HEK293 (cell line): ENCODE measurements around the gene LCA5L.

Experiments used
- GLI2 ChIP-seq: fragments of 450-650 bp; formaldehyde crosslinking; IDR thresholded peaks from 2 replicates; pipeline ENCODE4; 2017; ENCODE audit warnings: missing biosample characterization, missing genetic modification characterization, low read depth, borderline replicate concordance
- GLIS2 ChIP-seq: fragments of 450-650 bp; formaldehyde crosslinking; IDR thresholded peaks from 2 replicates; pipeline ENCODE4 v1.5.1; 2016; ENCODE audit warnings: missing biosample characterization, missing genetic modification characterization
- KLF17 ChIP-seq: fragments of 450-650 bp; formaldehyde crosslinking; IDR thresholded peaks from 2 replicates; pipeline ENCODE4 v1.5.1; 2016; ENCODE audit warnings: missing biosample characterization, missing genetic modification characterization
- SETDB1 ChIP-seq: IDR thresholded peaks from one replicate; pipeline ENCODE4 v1.6.1; 2017; ENCODE audit warnings: mild to moderate bottlenecking, low read length, moderate library complexity, mixed read lengths; ENCODE audit not compliant: insufficient read length
- ZBTB1 ChIP-seq: fragments of 450-650 bp; formaldehyde crosslinking; IDR thresholded peaks from 2 replicates; pipeline ENCODE4 v1.5.1; 2016; ENCODE audit warnings: missing biosample characterization, missing genetic modification characterization
- ZBTB10 ChIP-seq: fragments of 450-650 bp; formaldehyde crosslinking; IDR thresholded peaks from 2 replicates; pipeline ENCODE4 v1.5.1; 2016; ENCODE audit warnings: missing biosample characterization, missing genetic modification characterization
- ZFP3 ChIP-seq: fragments of 450-650 bp; formaldehyde crosslinking; IDR thresholded peaks from 2 replicates; pipeline ENCODE4 v1.5.1; 2016; ENCODE audit warnings: low read depth, missing biosample characterization, missing genetic modification characterization
- ZFP37 ChIP-seq: fragments of 450-650 bp; formaldehyde crosslinking; IDR thresholded peaks from 2 replicates; pipeline ENCODE4 v1.5.1; 2016; ENCODE audit warnings: missing biosample characterization, missing genetic modification characterization
- ZNF10 ChIP-seq: fragments of 450-650 bp; formaldehyde crosslinking; IDR thresholded peaks from 2 replicates; pipeline ENCODE4 v1.5.1; 2017; ENCODE audit warnings: missing biosample characterization, missing genetic modification characterization
- ZNF121 ChIP-seq: fragments of 450-650 bp; formaldehyde crosslinking; IDR thresholded peaks from 2 replicates; pipeline ENCODE4 v1.5.1; 2016; ENCODE audit warnings: missing biosample characterization, missing genetic modification characterization
- ZNF184 ChIP-seq: fragments of 450-650 bp; IDR thresholded peaks from 2 replicates; pipeline ENCODE4 v1.5.1; 2018; ENCODE audit warnings: missing biosample characterization, mild to moderate bottlenecking, missing genetic modification characterization
- ZNF513 ChIP-seq: fragments of 450-650 bp; IDR thresholded peaks from 2 replicates; pipeline ENCODE4 v1.5.1; 2018; ENCODE audit warnings: missing biosample characterization, missing genetic modification characterization
- ZNF600 ChIP-seq: fragments of 450-650 bp; formaldehyde crosslinking; IDR thresholded peaks from 2 replicates; pipeline ENCODE4 v1.5.1; 2016; ENCODE audit warnings: missing biosample characterization, missing genetic modification characterization
- ZNF639 ChIP-seq: fragments of 450-650 bp; formaldehyde crosslinking; IDR thresholded peaks from 2 replicates; pipeline ENCODE4 v1.5.1; 2016; ENCODE audit warnings: missing biosample characterization, missing genetic modification characterization
- ZNF664 ChIP-seq: fragments of 450-650 bp; formaldehyde crosslinking; IDR thresholded peaks from 2 replicates; pipeline ENCODE4 v1.5.1; 2016; ENCODE audit warnings: missing biosample characterization, missing genetic modification characterization
- ZNF677 ChIP-seq: fragments of 450-650 bp; IDR thresholded peaks from 2 replicates; pipeline ENCODE4 v1.5.0; 2018; ENCODE audit warnings: missing biosample characterization, mild to moderate bottlenecking, missing genetic modification characterization, moderate library complexity
- ZNF704 ChIP-seq: fragments of 450-650 bp; formaldehyde crosslinking; IDR thresholded peaks from 2 replicates; pipeline ENCODE4 v1.5.1; 2016; ENCODE audit warnings: missing biosample characterization, missing genetic modification characterization
- ZNF791 ChIP-seq: fragments of 450-650 bp; formaldehyde crosslinking; IDR thresholded peaks from 2 replicates; pipeline ENCODE4 v1.5.1; 2016; ENCODE audit warnings: missing biosample characterization, missing genetic modification characterization
- ZNF843 ChIP-seq: fragments of 450-650 bp; formaldehyde crosslinking; IDR thresholded peaks from 2 replicates; pipeline ENCODE4 v1.5.1; 2016; ENCODE audit warnings: missing biosample characterization, missing genetic modification characterization
- ZSCAN4 ChIP-seq: fragments of 450-650 bp; formaldehyde crosslinking; IDR thresholded peaks from 2 replicates; pipeline ENCODE4 v1.5.1; 2017; ENCODE audit warnings: missing biosample characterization, missing genetic modification characterization
- TF ChIP-seq, protein P1 (sequence below): fragments of 450-650 bp; formaldehyde crosslinking; IDR thresholded peaks from 2 replicates; pipeline ENCODE4 v1.5.1; 2016; ENCODE audit warnings: missing biosample characterization, missing genetic modification characterization
- TF ChIP-seq, protein P2 (sequence below): IDR thresholded peaks from 2 replicates; pipeline ENCODE4 v1.6.1; 2011; ENCODE audit warnings: mild to moderate bottlenecking, low read depth, low read length, borderline replicate concordance
- TF ChIP-seq, protein P3 (sequence below): fragments of 450-650 bp; formaldehyde crosslinking; IDR thresholded peaks from 2 replicates; pipeline ENCODE4 v1.5.1; 2016; ENCODE audit warnings: missing biosample characterization, missing genetic modification characterization

LCA5L gene

GRCh38 chr21:39379986-39380891, 65.3 kb downstream of the LCA5L start (continued):
- TF ChIP-seq, protein P1, sequence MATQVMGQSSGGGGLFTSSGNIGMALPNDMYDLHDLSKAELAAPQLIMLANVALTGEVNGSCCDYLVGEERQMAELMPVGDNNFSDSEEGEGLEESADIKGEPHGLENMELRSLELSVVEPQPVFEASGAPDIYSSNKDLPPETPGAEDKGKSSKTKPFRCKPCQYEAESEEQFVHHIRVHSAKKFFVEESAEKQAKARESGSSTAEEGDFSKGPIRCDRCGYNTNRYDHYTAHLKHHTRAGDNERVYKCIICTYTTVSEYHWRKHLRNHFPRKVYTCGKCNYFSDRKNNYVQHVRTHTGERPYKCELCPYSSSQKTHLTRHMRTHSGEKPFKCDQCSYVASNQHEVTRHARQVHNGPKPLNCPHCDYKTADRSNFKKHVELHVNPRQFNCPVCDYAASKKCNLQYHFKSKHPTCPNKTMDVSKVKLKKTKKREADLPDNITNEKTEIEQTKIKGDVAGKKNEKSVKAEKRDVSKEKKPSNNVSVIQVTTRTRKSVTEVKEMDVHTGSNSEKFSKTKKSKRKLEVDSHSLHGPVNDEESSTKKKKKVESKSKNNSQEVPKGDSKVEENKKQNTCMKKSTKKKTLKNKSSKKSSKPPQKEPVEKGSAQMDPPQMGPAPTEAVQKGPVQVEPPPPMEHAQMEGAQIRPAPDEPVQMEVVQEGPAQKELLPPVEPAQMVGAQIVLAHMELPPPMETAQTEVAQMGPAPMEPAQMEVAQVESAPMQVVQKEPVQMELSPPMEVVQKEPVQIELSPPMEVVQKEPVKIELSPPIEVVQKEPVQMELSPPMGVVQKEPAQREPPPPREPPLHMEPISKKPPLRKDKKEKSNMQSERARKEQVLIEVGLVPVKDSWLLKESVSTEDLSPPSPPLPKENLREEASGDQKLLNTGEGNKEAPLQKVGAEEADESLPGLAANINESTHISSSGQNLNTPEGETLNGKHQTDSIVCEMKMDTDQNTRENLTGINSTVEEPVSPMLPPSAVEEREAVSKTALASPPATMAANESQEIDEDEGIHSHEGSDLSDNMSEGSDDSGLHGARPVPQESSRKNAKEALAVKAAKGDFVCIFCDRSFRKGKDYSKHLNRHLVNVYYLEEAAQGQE (tag by site-specific recombination), result no peak
- no peak for TF ChIP-seq ZNF843
- TF ChIP-seq ZBTB1, result no peak
- peak; percentile 44 for TF ChIP-seq ZBTB10 (tag by site-specific recombination)
- no peak for TF ChIP-seq ZNF704
- no peak for TF ChIP-seq ZNF513
- no peak for TF ChIP-seq ZNF10
- TF ChIP-seq ZFP37, result no peak
- peak; percentile 94 for TF ChIP-seq ZNF600
- TF ChIP-seq, protein P2, sequence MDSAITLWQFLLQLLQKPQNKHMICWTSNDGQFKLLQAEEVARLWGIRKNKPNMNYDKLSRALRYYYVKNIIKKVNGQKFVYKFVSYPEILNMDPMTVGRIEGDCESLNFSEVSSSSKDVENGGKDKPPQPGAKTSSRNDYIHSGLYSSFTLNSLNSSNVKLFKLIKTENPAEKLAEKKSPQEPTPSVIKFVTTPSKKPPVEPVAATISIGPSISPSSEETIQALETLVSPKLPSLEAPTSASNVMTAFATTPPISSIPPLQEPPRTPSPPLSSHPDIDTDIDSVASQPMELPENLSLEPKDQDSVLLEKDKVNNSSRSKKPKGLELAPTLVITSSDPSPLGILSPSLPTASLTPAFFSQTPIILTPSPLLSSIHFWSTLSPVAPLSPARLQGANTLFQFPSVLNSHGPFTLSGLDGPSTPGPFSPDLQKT, result no peak
- TF ChIP-seq ZNF791 (tag by site-specific recombination), result no peak
- TF ChIP-seq KLF17, result peak; percentile 51; the same call in 1 of the 2 replicates
- TF ChIP-seq ZSCAN4 (tag by site-specific recombination), result no peak
- TF ChIP-seq, protein P3, sequence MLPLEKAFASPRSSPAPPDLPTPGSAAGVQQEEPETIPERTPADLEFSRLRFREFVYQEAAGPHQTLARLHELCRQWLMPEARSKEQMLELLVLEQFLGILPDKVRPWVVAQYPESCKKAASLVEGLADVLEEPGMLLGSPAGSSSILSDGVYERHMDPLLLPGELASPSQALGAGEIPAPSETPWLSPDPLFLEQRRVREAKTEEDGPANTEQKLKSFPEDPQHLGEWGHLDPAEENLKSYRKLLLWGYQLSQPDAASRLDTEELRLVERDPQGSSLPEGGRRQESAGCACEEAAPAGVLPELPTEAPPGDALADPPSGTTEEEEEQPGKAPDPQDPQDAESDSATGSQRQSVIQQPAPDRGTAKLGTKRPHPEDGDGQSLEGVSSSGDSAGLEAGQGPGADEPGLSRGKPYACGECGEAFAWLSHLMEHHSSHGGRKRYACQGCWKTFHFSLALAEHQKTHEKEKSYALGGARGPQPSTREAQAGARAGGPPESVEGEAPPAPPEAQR, result no peak
- TF ChIP-seq ZNF184 (tag by site-specific recombination), result peak; percentile 73; the same call in 1 of the 2 replicates
- no peak for TF ChIP-seq ZNF121
- no peak for TF ChIP-seq ZNF677 (tag by site-specific recombination)
- TF ChIP-seq ZNF664 (tag by site-specific recombination), result no peak
- TF ChIP-seq GLI2, result no peak
- TF ChIP-seq SETDB1, result no peak
- TF ChIP-seq ZFP3 (tag by site-specific recombination), result no peak
- peak; percentile 58; the same call in 1 of the 2 replicates for TF ChIP-seq ZNF639
- peak; percentile 87 for TF ChIP-seq GLIS2 (tag by site-specific recombination)
